Fibroblast of pulmonary artery (primary cell): Measurements from ENCODE around the gene DGKK.

Source experiments
- DNase-seq: peaks from one replicate; pipeline ENCODE4 v3.0.0-alpha.2; 2010; ENCODE audit warnings: low read depth
- H3K4me3 ChIP-seq: replicated peaks from 2 replicates; pipeline ENCODE4 v1.5.1; 2011; ENCODE audit warnings: low read depth, mild to moderate bottlenecking, control low read depth, low read length, moderate library complexity
- TF ChIP-seq, protein P1 (sequence below): IDR thresholded peaks from 2 replicates; pipeline ENCODE4 v1.5.1; 2011; ENCODE audit warnings: mild to moderate bottlenecking, control low read depth, low read length, inconsistent platforms; ENCODE audit errors: missing control alignments

The DGKK gene

DNA sequence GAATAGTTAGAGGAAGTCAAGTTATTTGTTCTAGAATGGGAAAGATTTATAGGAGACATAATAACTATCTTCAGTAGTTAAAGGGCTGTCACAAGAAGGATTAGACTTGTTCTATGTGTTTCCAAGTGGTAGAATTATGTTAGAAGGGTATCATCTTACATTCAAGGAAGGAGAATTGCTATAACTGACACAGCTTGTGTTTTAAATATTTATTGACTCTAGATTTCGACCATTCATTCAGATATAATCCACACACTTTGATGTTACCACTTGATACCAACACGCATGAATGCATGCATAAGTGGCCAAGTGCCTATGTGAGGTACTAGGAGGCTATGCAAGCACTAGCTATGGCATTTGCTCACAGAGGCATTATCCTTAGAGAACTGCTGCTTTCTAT, 143.4 kb downstream of the DGKK start:
- no peak overlapping the region for H3K4me3 ChIP-seq
- TF ChIP-seq, protein P1, sequence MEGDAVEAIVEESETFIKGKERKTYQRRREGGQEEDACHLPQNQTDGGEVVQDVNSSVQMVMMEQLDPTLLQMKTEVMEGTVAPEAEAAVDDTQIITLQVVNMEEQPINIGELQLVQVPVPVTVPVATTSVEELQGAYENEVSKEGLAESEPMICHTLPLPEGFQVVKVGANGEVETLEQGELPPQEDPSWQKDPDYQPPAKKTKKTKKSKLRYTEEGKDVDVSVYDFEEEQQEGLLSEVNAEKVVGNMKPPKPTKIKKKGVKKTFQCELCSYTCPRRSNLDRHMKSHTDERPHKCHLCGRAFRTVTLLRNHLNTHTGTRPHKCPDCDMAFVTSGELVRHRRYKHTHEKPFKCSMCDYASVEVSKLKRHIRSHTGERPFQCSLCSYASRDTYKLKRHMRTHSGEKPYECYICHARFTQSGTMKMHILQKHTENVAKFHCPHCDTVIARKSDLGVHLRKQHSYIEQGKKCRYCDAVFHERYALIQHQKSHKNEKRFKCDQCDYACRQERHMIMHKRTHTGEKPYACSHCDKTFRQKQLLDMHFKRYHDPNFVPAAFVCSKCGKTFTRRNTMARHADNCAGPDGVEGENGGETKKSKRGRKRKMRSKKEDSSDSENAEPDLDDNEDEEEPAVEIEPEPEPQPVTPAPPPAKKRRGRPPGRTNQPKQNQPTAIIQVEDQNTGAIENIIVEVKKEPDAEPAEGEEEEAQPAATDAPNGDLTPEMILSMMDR = no peak
- no peak for DNase-seq
